GM19395 (cell line): ENCODE results near the gene GRIN3A.
"Not testable (repeated sequence)": the region's sequence is repeated elsewhere in the genome, so short reads cannot be mapped to it uniquely, and the experiment has no call there.

Experiments
- ATAC-seq: cut with Tn5 transposase; IDR thresholded peaks from one replicate; pipeline ENCODE4 v1.9.1; 2021; ENCODE audit warnings: mild to moderate bottlenecking, moderate library complexity; ENCODE audit not compliant: unreplicated experiment

GRIN3A gene

GRCh38 chr9:101585740-101586139, 152.7 kb downstream of the GRIN3A start:
- ATAC-seq = no peak

GRCh38 chr9:101582553-101582952, 155.9 kb downstream of the GRIN3A start:
- no peak for ATAC-seq

- ATAC-seq = no peak
Measured at GRCh38 chr9:101579711-101580545, 158.5 kb downstream of the GRIN3A start.

GRCh38 chr9:101578378-101578777, 160.1 kb downstream of the GRIN3A start:
- peak; percentile 74 for ATAC-seq

- ATAC-seq = no peak
Measured at GRCh38 chr9:101574731-101575333, 163.6 kb downstream of the GRIN3A start.

GRCh38 chr9:101572316-101572715, 166.1 kb downstream of the GRIN3A start:
- ATAC-seq = no peak

GRCh38 chr9:101571114-101571513, 167.3 kb downstream of the GRIN3A start:
- no peak for ATAC-seq

- no peak for ATAC-seq
Measured at GRCh38 chr9:101569741-101570501, 168.5 kb downstream of the GRIN3A start.

GRCh38 chr9:101567725-101568350, 170.6 kb downstream of the GRIN3A start:
- no peak for ATAC-seq

GRCh38 chr9:101566904-101567724, 171.3 kb downstream of the GRIN3A start:
- ATAC-seq = peak; percentile 72

GRCh38 chr9:101564252-101564651, 174.2 kb downstream of the GRIN3A start:
- no peak for ATAC-seq

GRCh38 chr9:101562966-101563365, 175.5 kb downstream of the GRIN3A start:
- no peak for ATAC-seq

GRCh38 chr9:101561740-101562139, 176.7 kb downstream of the GRIN3A start:
- ATAC-seq = no peak

GRCh38 chr9:101549472-101550098, 188.9 kb downstream of the GRIN3A start:
- not testable (repeated sequence) for ATAC-seq

- ATAC-seq = no peak
Measured at GRCh38 chr9:101543098-101543735, 195.2 kb downstream of the GRIN3A start.

GRCh38 chr9:101540069-101540468, 198.4 kb downstream of the GRIN3A start:
- ATAC-seq = no peak

- ATAC-seq = no peak
Measured at GRCh38 chr9:101536938-101537337, 201.5 kb downstream of the GRIN3A start.

- no peak for ATAC-seq
Measured at GRCh38 chr9:101536351-101536750, 202.1 kb downstream of the GRIN3A start.
